Smooth muscle cell of the brain vasculature (primary cell): ENCODE data around the gene ACO1.

Experiments used
- DNase-seq: peaks from one replicate; pipeline ENCODE4 v3.0.0-alpha.2; 2012; ENCODE audit warnings: low read depth, low spot score

The ACO1 gene

GRCh38 chr9:32419921-32420320 lies 35.5 kb downstream of the ACO1 start:
- DNase-seq, result no peak

GRCh38 chr9:32422237-32422806 lies 37.9 kb downstream of the ACO1 start:
- DNase-seq, result no peak

GRCh38 chr9:32423371-32423770 lies 38.9 kb downstream of the ACO1 start:
- no peak for DNase-seq

GRCh38 chr9:32424616-32425015 lies 40.2 kb downstream of the ACO1 start:
- no peak for DNase-seq

GRCh38 chr9:32426278-32426939 lies 42.0 kb downstream of the ACO1 start:
- peak; percentile 45 for DNase-seq

GRCh38 chr9:32427111-32427873 lies 42.8 kb downstream of the ACO1 start:
- no peak for DNase-seq

- no peak for DNase-seq
These were observed 46.3 kb downstream of the ACO1 start for GRCh38 chr9:32430720-32431119.

GRCh38 chr9:32431196-32431595 lies 46.8 kb downstream of the ACO1 start:
- DNase-seq, result no peak

GRCh38 chr9:32431940-32432555 lies 47.6 kb downstream of the ACO1 start:
- no peak for DNase-seq

GRCh38 chr9:32434892-32435291 lies 50.4 kb downstream of the ACO1 start:
- no peak for DNase-seq

GRCh38 chr9:32441678-32442077 lies 57.2 kb downstream of the ACO1 start:
- DNase-seq, result no peak

GRCh38 chr9:32442433-32442832 lies 58.0 kb downstream of the ACO1 start:
- DNase-seq, result no peak

- DNase-seq, result no peak
These were observed 65.5 kb downstream of the ACO1 start for GRCh38 chr9:32449969-32450368.

GRCh38 chr9:32454280-32454679 lies 69.8 kb downstream of the ACO1 start:
- no peak for DNase-seq

GRCh38 chr9:32455738-32456137 lies 71.3 kb downstream of the ACO1 start:
- DNase-seq, result no peak

GRCh38 chr9:32456564-32456963 lies 72.1 kb downstream of the ACO1 start:
- no peak for DNase-seq

GRCh38 chr9:32463500-32464293 lies 79.3 kb downstream of the ACO1 start:
- DNase-seq, result no peak

GRCh38 chr9:32468740-32469139 lies 84.3 kb downstream of the ACO1 start:
- DNase-seq, result no peak

- no peak for DNase-seq
These were observed 87.9 kb downstream of the ACO1 start for GRCh38 chr9:32472344-32472743.

- no peak for DNase-seq
These were observed 98.9 kb downstream of the ACO1 start for GRCh38 chr9:32483343-32483742.

GRCh38 chr9:32486839-32487562 lies 102.6 kb downstream of the ACO1 start:
- no peak for DNase-seq
